Keratinocyte (primary cell): ENCODE results near the gene USP20.

Source experiments
- EZH2 ChIP-seq: IDR thresholded peaks from one replicate; pipeline ENCODE4 v1.6.1; 2012; ENCODE audit warnings: inconsistent platforms, mild to moderate bottlenecking, low read length, moderate library complexity
- TF ChIP-seq, protein P1 (sequence below), 3 experiments: IDR thresholded peaks in 1 of 3; conservative IDR thresholded peaks in 1 of 3; optimal IDR thresholded peaks in 1 of 3; 2 replicates in 2 of 3; 3 replicates in 1 of 3; pipeline versions ENCODE3 to v1.5.1; 2011; ENCODE audit warnings: low read length in 3 of 3, mild to moderate bottlenecking in 3 of 3, moderate library complexity in 2 of 3, control low read depth in 1 of 3, inconsistent platforms in 1 of 3; ENCODE audit not compliant: insufficient read depth in 2 of 3; ENCODE audit errors: extremely low read depth in 1 of 3

DNA sequence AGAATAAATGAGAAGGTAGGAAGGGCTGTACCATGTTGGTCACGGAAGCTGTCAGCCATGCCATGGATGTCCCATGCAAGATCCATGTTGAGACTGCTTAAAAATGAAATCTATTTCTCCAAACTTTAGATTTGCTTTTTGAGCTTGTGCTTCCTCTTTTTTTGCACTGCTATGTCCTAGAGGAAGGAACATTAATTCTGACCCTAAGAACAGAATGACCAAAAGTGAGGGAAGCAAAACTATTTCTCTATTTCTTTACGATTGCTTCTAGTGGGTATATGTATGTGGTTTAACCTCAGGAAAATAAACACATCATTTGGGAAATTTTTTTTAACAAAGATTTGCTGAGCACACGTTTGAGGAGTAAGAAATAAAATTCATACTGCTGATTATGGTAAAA is 84.6 kb downstream of the USP20 start:
- TF ChIP-seq, protein P1, sequence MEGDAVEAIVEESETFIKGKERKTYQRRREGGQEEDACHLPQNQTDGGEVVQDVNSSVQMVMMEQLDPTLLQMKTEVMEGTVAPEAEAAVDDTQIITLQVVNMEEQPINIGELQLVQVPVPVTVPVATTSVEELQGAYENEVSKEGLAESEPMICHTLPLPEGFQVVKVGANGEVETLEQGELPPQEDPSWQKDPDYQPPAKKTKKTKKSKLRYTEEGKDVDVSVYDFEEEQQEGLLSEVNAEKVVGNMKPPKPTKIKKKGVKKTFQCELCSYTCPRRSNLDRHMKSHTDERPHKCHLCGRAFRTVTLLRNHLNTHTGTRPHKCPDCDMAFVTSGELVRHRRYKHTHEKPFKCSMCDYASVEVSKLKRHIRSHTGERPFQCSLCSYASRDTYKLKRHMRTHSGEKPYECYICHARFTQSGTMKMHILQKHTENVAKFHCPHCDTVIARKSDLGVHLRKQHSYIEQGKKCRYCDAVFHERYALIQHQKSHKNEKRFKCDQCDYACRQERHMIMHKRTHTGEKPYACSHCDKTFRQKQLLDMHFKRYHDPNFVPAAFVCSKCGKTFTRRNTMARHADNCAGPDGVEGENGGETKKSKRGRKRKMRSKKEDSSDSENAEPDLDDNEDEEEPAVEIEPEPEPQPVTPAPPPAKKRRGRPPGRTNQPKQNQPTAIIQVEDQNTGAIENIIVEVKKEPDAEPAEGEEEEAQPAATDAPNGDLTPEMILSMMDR (optimal IDR thresholded peaks at IDR 0.05 in 1 of 3, IDR thresholded peaks at IDR 0.05 in 1 of 3, conservative IDR thresholded peaks at IDR 0.05 in 1 of 3; ENCODE audit: extremely low read depth in 1 of 3, insufficient read depth in 2 of 3, low read length in 3 of 3): no peak
- no peak for TF ChIP-seq EZH2
